Measurements from ENCODE around the gene EIF4B.

DNA sequence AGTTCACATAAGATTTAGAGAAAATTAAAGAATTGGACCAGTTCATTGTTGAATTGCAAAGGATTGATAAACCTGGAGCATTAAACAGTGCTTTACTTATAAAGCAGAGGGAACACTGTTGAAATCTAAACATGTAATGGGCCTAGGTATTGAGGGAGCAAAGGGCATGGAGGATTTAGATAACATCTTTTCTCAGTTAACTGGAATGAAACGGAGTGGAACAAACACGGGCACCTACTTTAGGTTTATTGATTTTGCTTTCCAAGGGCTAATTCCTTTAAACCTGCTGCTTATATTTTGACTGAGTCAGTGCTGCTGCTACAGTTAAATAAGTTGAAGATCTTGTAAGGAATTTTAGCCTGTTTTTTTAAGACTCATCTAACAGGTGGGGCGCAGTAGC, 5.6 kb downstream of the EIF4B start:
- TF ChIP-seq, protein P1, sequence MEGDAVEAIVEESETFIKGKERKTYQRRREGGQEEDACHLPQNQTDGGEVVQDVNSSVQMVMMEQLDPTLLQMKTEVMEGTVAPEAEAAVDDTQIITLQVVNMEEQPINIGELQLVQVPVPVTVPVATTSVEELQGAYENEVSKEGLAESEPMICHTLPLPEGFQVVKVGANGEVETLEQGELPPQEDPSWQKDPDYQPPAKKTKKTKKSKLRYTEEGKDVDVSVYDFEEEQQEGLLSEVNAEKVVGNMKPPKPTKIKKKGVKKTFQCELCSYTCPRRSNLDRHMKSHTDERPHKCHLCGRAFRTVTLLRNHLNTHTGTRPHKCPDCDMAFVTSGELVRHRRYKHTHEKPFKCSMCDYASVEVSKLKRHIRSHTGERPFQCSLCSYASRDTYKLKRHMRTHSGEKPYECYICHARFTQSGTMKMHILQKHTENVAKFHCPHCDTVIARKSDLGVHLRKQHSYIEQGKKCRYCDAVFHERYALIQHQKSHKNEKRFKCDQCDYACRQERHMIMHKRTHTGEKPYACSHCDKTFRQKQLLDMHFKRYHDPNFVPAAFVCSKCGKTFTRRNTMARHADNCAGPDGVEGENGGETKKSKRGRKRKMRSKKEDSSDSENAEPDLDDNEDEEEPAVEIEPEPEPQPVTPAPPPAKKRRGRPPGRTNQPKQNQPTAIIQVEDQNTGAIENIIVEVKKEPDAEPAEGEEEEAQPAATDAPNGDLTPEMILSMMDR (conservative IDR thresholded peaks at IDR 0.05) = no peak
- TF ChIP-seq EZH2 (IDR thresholded peaks at IDR 0.05; ENCODE audit: low read depth) = no peak
